ENCODE measurements around the gene SLC7A14. TPM values are rescaled to one million over a fixed set of nuclear protein-coding genes. Genes with fewer than 3 reads are reported as not detected.

Gene SLC7A14
- total and polyA plus RNA-seq, 2 of the 4 experiments (the other 2 are of a cell fraction): 2.7 to 6.8 TPM

DNA sequence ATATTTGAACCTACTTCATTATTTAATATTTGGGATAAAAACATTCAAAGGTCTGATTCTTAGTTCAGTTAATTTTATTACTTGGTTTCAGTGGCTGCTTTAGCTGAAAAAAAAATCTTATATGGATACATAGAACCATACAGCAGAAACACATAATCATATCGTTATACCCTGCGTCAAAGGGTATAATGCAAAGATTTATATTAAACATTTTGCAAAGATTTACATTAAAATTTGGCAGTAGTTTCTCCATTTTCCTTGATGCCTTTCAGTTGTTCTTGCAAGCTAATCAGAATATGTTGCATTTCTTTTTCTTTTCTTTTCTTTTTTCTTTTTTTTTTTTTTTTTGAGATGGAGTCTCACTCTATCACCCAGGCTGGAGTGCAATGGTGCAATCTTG is 135.8 kb downstream of the SLC7A14 start:
- Histone ChIP-seq H3K27me3 (ENCODE audit: control insufficient read depth, insufficient read depth, low read length) (no peaks in the 10 kb centered on the region), H2BK5ac (ENCODE audit: low read depth, low read length, poor library complexity, severe bottlenecking) (no peak overlapping the region), H3K79me1 (ENCODE audit: low read depth in 1 of 2, low read length in 2 of 2) (no peaks in the 10 kb centered on the region), H4K8ac (ENCODE audit: low read depth in 2 of 2, low read length in 2 of 2) (no peak overlapping the region), H3K9ac (ENCODE audit: low read depth, low read length) (no peak overlapping the region), H3K14ac (replicated peaks; ENCODE audit: low read depth, low read length) (no peak overlapping the region), H2AK5ac (ENCODE audit: low read depth, low read length) (no peak overlapping the region), H3K23ac (ENCODE audit: low read depth, low read length) (no peak overlapping the region), H3K4me3 (ENCODE audit: insufficient read depth, low read depth, low read length) (no peak overlapping the region), H4K20me1 (ENCODE audit: insufficient read depth, low read length) (no peaks in the 10 kb centered on the region), H2AFZ (replicated peaks; ENCODE audit: low read length, poor library complexity) (no peak overlapping the region), H2AK9ac (replicated peaks; ENCODE audit: low read depth, low read length, poor library complexity) (no peak overlapping the region), H3K27ac (ENCODE audit: insufficient read depth, low read length) (no peak overlapping the region), H3K36me3 (ENCODE audit: control insufficient read depth, insufficient read depth, low read length) (no peaks in the 10 kb centered on the region), H3K9me3 (ENCODE audit: control insufficient read depth, insufficient read depth, low read length) (no peaks in the 10 kb centered on the region), H4K5ac (ENCODE audit: low read depth, low read length) (no peak overlapping the region), H3K18ac (ENCODE audit: low read depth, low read length) (no peak overlapping the region), H3K56ac (ENCODE audit: extremely low read depth, insufficient read depth, low read length) (no peak overlapping the region), H2BK15ac (ENCODE audit: low read depth, low read length) (no peak overlapping the region), H3K4me2 (ENCODE audit: low read depth, low read length) (no peak overlapping the region), H3K4ac (ENCODE audit: low read depth, low read length) (no peak overlapping the region), H4K91ac (ENCODE audit: insufficient read depth, low read depth, low read length) (no peak overlapping the region), H3K9me1 (ENCODE audit: insufficient read depth, low read length) (no peaks in the 10 kb centered on the region), H3K4me1 (ENCODE audit: control insufficient read depth, insufficient read depth, low read length) (no peaks in the 10 kb centered on the region; the same call in 1 of the 2 replicates), H2BK20ac (ENCODE audit: low read depth, low read length) (no peak overlapping the region), H2BK120ac (ENCODE audit: low read depth, low read length) (no peak overlapping the region)
- WGBS, 2 experiments (ENCODE audit: extremely low coverage in 2 of 2, insufficient read length in 1 of 2): no CpG with 5 or more reads among the region's 2 CpGs
- dilution Hi-C loops (cut with HindIII; ENCODE audit: low sequenced_read_pairs, unreplicated experiment): no loop called here
- BruUV-seq (replicated peaks): no TSS peak
- DNase-seq (no peak), ATAC-seq (ENCODE audit: low read depth) (no peak)
- TF ChIP-seq, protein P1, sequence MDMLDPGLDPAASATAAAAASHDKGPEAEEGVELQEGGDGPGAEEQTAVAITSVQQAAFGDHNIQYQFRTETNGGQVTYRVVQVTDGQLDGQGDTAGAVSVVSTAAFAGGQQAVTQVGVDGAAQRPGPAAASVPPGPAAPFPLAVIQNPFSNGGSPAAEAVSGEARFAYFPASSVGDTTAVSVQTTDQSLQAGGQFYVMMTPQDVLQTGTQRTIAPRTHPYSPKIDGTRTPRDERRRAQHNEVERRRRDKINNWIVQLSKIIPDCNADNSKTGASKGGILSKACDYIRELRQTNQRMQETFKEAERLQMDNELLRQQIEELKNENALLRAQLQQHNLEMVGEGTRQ (IDR thresholded peaks at IDR 0.05; ENCODE audit: low read depth, low read length): no peak
- TF ChIP-seq CHD1 (IDR thresholded peaks at IDR 0.05; ENCODE audit: low read depth, low read length) (no peak), BHLHE40 (IDR thresholded peaks at IDR 0.05; ENCODE audit: low read depth, low read length) (no peak), POLR2A (IDR thresholded peaks at IDR 0.05; ENCODE audit: low read depth, low read length) (no peak), SMC3 (IDR thresholded peaks at IDR 0.05; ENCODE audit: low read depth, low read length) (no peak), MXI1 (IDR thresholded peaks at IDR 0.05; ENCODE audit: borderline replicate concordance, low read depth, low read length) (no peak)
- in situ Hi-C loops (cut with MboI; ENCODE audit: low sequenced_read_pairs): no loop called here
- intact Hi-C loops (cut with micrococcal nuclease): no loop called here
- POLR2A ChIA-PET (ENCODE audit: unreplicated experiment): no interaction called here
- CTCF ChIA-PET: no interaction called here

All from IMR-90 (cell line).